A549 (cell line): ENCODE data around the gene SLC3A2. TPM values are rescaled to one million over a fixed set of nuclear protein-coding genes. Genes with fewer than 3 reads are reported as not detected.
A peak's percentile ranks its signal among the peaks of the same experiment; 100 is the strongest.
"Not testable (repeated sequence)": the region's sequence is repeated elsewhere in the genome, so short reads cannot be mapped to it uniquely, and the experiment has no call there.

ENCODE experiments used
- ATAC-seq, 2 experiments: fragments of 200-7000 bp in 1 of 2; fragments of >200 bp in 1 of 2; cut with Nextera tagmentation in 1 of 2; cut with Tn5 transposase in 1 of 2; 3 replicates each; pipeline versions ENCODE4 v1.8.0 to v1.9.1; 2018 to 2020; ENCODE audit warnings: mild to moderate bottlenecking in 1 of 2, moderate library complexity in 1 of 2
- CTCF ChIA-PET: fragments of 300-600 bp; sonication (Branson Sonifier 250); formaldehyde crosslinking; extraction: SDS; loops from one replicate; lab custom pipeline; 2021; ENCODE audit warnings: antibody characterized with exemption, inconsistent platforms; lab: Yijun Ruan, JAX
- POLR2A ChIA-PET: fragments of 350-600 bp; formaldehyde crosslinking; extraction: SDS; loops from one replicate; lab custom pipeline; 2021; ENCODE audit warnings: antibody characterized with exemption, inconsistent platforms; lab: Yijun Ruan, JAX
- DNase-seq, 2 experiments: peaks; one replicate each; pipeline versions ENCODE4 v3.0.0 to v3.0.0-alpha.2; 2011 to 2016; ENCODE audit warnings: low read depth in 1 of 2, low spot score in 1 of 2
- FAIRE-seq: peaks from 2 replicates; lab custom pipeline; 2011; peaks lifted over from hg19 to GRCh38; lab: Jason Lieb, UNC
- H3K27ac ChIP-seq, 2 experiments: fragments of >200 bp; sonication (Bioruptor Twin); formaldehyde crosslinking; 3 replicates each; pipeline ENCODE4 v1.5.1; 2016 to 2017
- H3K4me1 ChIP-seq: fragments of >200 bp; sonication (Bioruptor Twin); formaldehyde crosslinking; 3 replicates; pipeline ENCODE4 v1.6.1; 2016
- H3K4me2 ChIP-seq: fragments of >200 bp; sonication (Bioruptor Twin); formaldehyde crosslinking; 3 replicates; pipeline ENCODE4 v1.6.1; 2016
- H3K4me3 ChIP-seq: fragments of >200 bp; sonication (Bioruptor Twin); formaldehyde crosslinking; 3 replicates; pipeline ENCODE4 v1.5.1; 2016
- H3K9me3 ChIP-seq: fragments of >200 bp; sonication (Bioruptor Twin); formaldehyde crosslinking; 3 replicates; pipeline ENCODE4 v1.6.1; 2016
- CBX8 ChIP-seq: fragments of 200-600 bp; sonication (generic); IDR thresholded peaks from 2 replicates; pipeline ENCODE4 v1.6.1; 2016
- CEBPB ChIP-seq, 2 experiments: fragments of >200 bp in 1 of 2; sonication (Bioruptor Twin) in 1 of 2; formaldehyde crosslinking in 1 of 2; IDR thresholded peaks; 2 replicates each; pipeline ENCODE4 v1.6.1; 2012 to 2016
- EHF ChIP-seq: fragments of 250-450 bp; sonication (Bioruptor Pico); IDR thresholded peaks from 2 replicates; pipeline ENCODE4 v1.5.0; 2020; ENCODE audit warnings: mild to moderate bottlenecking
- FOSL2 ChIP-seq, 2 experiments: fragments of 450-650 bp in 1 of 2; fragments of >200 bp in 1 of 2; sonication (Bioruptor Twin) in 1 of 2; formaldehyde crosslinking; IDR thresholded peaks; 2 replicates each; pipeline versions ENCODE4 v1.5.0 to v1.6.1; 2016 to 2020; ENCODE audit warnings: mild to moderate bottlenecking in 1 of 2, moderate library complexity in 1 of 2
- GATA3 ChIP-seq: IDR thresholded peaks from 2 replicates; pipeline ENCODE4 v1.6.1; 2012; ENCODE audit warnings: borderline replicate concordance
- HEYL ChIP-seq: fragments of 250-450 bp; sonication (Bioruptor Pico); IDR thresholded peaks from 2 replicates; pipeline ENCODE4 v1.8.0; 2021; ENCODE audit warnings: mild to moderate bottlenecking, moderate library complexity
- HOXB13 ChIP-seq: fragments of 250-450 bp; sonication (Bioruptor Pico); IDR thresholded peaks from 2 replicates; pipeline ENCODE4 v1.5.0; 2020; ENCODE audit warnings: low read depth, mild to moderate bottlenecking, moderate library complexity
- HOXB5 ChIP-seq: fragments of 250-450 bp; sonication (Bioruptor Pico); IDR thresholded peaks from 2 replicates; pipeline ENCODE4 v1.5.0; 2020; ENCODE audit warnings: mild to moderate bottlenecking, moderate library complexity
- JUN ChIP-seq, 2 experiments: fragments of >200 bp; sonication (Bioruptor Twin); formaldehyde crosslinking; IDR thresholded peaks; 2 replicates in 1 of 2; 3 replicates in 1 of 2; pipeline ENCODE4 v1.6.1; 2016 to 2017
- KDM1A ChIP-seq: fragments of 200-600 bp; sonication (generic); IDR thresholded peaks from 2 replicates; pipeline ENCODE4 v1.6.1; 2016; ENCODE audit warnings: low read depth, mild to moderate bottlenecking
- KDM5A ChIP-seq: fragments of 200-600 bp; sonication (generic); IDR thresholded peaks from 2 replicates; pipeline ENCODE4 v1.6.1; 2016; ENCODE audit warnings: antibody characterized with exemption, mild to moderate bottlenecking
- MAZ ChIP-seq: fragments of 150-350 bp; IDR thresholded peaks from 2 replicates; pipeline ENCODE4 v1.6.1; 2014; ENCODE audit warnings: antibody characterized with exemption, low read depth, low read length, borderline replicate concordance
- PHF8 ChIP-seq: fragments of 200-600 bp; sonication (generic); IDR thresholded peaks from 2 replicates; pipeline ENCODE4 v1.6.1; 2016; ENCODE audit warnings: low read depth, mild to moderate bottlenecking, antibody characterized with exemption, moderate library complexity, borderline replicate concordance
- POLR2A ChIP-seq: IDR thresholded peaks from 2 replicates; pipeline ENCODE4 v1.6.1; 2012; ENCODE audit warnings: mild to moderate bottlenecking, low read length
- RARB ChIP-seq: fragments of 250-450 bp; sonication (Bioruptor Pico); IDR thresholded peaks from 2 replicates; pipeline ENCODE4 v1.8.0; 2021; ENCODE audit warnings: mild to moderate bottlenecking, moderate library complexity
- RNF2 ChIP-seq: fragments of 200-600 bp; sonication (generic); IDR thresholded peaks from 2 replicates; pipeline ENCODE4 v1.6.1; 2016; ENCODE audit warnings: low read depth, mild to moderate bottlenecking, antibody characterized with exemption, moderate library complexity, borderline replicate concordance
- TFCP2L1 ChIP-seq: fragments of 250-450 bp; sonication (Bioruptor Pico); IDR thresholded peaks from 2 replicates; pipeline ENCODE4 v1.5.0; 2021; ENCODE audit warnings: mild to moderate bottlenecking
- WGBS: methylation state at CpG from one replicate; pipeline ENCODE4 v1.1.6; 2017; ENCODE audit errors: missing lambda C conversion rate; 5-methylcytosine and 5-hydroxymethylcytosine counted together
- polyA plus RNA-seq, 4 experiments: library from polyadenylated mRNA; depleted of rRNA in 3 of 4; stranded (reverse); fragments of >200 nt; fragmentation: RNase III in 1 of 4; extraction: RNeasy Plus Mini Kit Qiagen cat#74134 plus additional on column Dnase treatment in 1 of 4; gene quantifications; 2 replicates in 3 of 4; 3 replicates in 1 of 4; pipeline ENCODE4 v1.2.3, GENCODE V29; 2011 to 2017
- TF ChIP-seq, protein P1 (sequence below): IDR thresholded peaks from 2 replicates; pipeline ENCODE4 v1.6.1; 2012; ENCODE audit warnings: low read depth, borderline replicate concordance
- TF ChIP-seq, protein P2 (sequence below): IDR thresholded peaks from 2 replicates; pipeline ENCODE4 v1.6.1; 2012
- TF ChIP-seq, protein P3 (sequence below): fragments of 450-650 bp; IDR thresholded peaks from 2 replicates; pipeline ENCODE4 v1.6.1; 2014; ENCODE audit warnings: antibody characterized with exemption
- TF ChIP-seq, protein P4 (sequence below): fragments of >200 bp; sonication (Bioruptor Twin); formaldehyde crosslinking; IDR thresholded peaks from 2 replicates; pipeline ENCODE4 v1.6.1; 2016
- TF ChIP-seq, protein P5 (sequence below): fragments of 150-350 bp; IDR thresholded peaks from 2 replicates; pipeline ENCODE4 v1.6.1; 2014; ENCODE audit warnings: low read depth, mild to moderate bottlenecking, low read length

SLC3A2 gene
- polyA plus RNA-seq, 2 of the 4 experiments (the other 2 are of a cell fraction): 1,007 to 1,064 TPM

DNA sequence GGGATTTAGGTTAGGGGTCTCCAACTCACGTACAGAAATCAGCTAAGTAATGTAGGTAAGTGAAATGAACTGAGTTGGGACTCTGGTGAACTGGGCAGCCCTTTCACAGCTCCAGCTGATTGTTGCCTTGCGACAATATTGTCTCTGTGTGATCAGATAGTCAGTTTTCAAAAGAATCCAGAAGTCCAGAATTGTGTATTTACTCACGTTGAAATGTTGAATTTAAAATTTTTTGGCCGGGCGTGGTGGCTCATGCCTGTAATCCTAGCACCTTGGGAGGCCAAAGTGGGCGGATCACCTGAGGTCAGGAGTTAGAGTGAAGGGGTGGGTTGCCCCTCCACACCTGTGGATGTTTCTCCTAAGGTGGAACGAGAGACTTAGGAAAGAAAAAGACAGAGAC lies 22.5 kb upstream of the SLC3A2 start:
- TF ChIP-seq FOSL2 (IDR thresholded peaks at IDR 0.05): no peak
- TF ChIP-seq FOSL2 (CRISPR knock-in tag; IDR thresholded peaks at IDR 0.05): no peak
- TF ChIP-seq GATA3: no peak
- TF ChIP-seq, protein P1, sequence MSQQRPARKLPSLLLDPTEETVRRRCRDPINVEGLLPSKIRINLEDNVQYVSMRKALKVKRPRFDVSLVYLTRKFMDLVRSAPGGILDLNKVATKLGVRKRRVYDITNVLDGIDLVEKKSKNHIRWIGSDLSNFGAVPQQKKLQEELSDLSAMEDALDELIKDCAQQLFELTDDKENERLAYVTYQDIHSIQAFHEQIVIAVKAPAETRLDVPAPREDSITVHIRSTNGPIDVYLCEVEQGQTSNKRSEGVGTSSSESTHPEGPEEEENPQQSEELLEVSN: no peak
- TF ChIP-seq, protein P2, sequence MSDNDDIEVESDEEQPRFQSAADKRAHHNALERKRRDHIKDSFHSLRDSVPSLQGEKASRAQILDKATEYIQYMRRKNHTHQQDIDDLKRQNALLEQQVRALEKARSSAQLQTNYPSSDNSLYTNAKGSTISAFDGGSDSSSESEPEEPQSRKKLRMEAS: no peak
- TF ChIP-seq, protein P3, sequence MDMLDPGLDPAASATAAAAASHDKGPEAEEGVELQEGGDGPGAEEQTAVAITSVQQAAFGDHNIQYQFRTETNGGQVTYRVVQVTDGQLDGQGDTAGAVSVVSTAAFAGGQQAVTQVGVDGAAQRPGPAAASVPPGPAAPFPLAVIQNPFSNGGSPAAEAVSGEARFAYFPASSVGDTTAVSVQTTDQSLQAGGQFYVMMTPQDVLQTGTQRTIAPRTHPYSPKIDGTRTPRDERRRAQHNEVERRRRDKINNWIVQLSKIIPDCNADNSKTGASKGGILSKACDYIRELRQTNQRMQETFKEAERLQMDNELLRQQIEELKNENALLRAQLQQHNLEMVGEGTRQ: no peak
- no peak for TF ChIP-seq RARB
- TF ChIP-seq KDM1A: no peak
- no peak for TF ChIP-seq HEYL
- no peak for TF ChIP-seq HOXB5 (CRISPR knock-in tag)
- TF ChIP-seq, protein P4, sequence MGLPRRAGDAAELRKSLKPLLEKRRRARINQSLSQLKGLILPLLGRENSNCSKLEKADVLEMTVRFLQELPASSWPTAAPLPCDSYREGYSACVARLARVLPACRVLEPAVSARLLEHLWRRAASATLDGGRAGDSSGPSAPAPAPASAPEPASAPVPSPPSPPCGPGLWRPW: no peak
- no peak for TF ChIP-seq CBX8
- TF ChIP-seq PHF8: no peak
- TF ChIP-seq POLR2A: no peak
- no peak for TF ChIP-seq JUN (IDR thresholded peaks at IDR 0.05)
- no peak for TF ChIP-seq EHF
- no peak for TF ChIP-seq MAZ
- TF ChIP-seq RNF2: no peak
- TF ChIP-seq KDM5A: no peak
- no peak for TF ChIP-seq HOXB13 (CRISPR knock-in tag)
- TF ChIP-seq TFCP2L1: no peak
- WGBS: 65% methylated on average over 7 of the region's 7 CpGs
- no peak for FAIRE-seq
- peak overlapping the region; percentile 77 for H3K4me2 ChIP-seq
- no peak for ATAC-seq
- CTCF ChIA-PET: interaction anchor here (0.8 to 4.6 kb wide), 3 partner anchors 23 to 71 kb away, joined by 4 to 25 read pairs (median 5); partner anchors contain the start of genes SLC3A2 and TMEM179B
- no peaks in the 10 kb centered on the region for H3K9me3 ChIP-seq
- POLR2A ChIA-PET: interaction anchor here (0.7 to 9.3 kb wide), 2 partner anchors 18 to 57 kb away, joined by 7 to 159 read pairs; partner anchors contain the start of gene WDR74
- H3K4me1 ChIP-seq: peaks cover 38% of the 10 kb centered on the region
- peak overlapping the region; percentile 90 to 96; a peak in 3 of 6 replicates for H3K27ac ChIP-seq
- H3K4me3 ChIP-seq: peak overlapping the region; percentile 80; the same call in 1 of the 3 replicates
- DNase-seq: no peak

DNA sequence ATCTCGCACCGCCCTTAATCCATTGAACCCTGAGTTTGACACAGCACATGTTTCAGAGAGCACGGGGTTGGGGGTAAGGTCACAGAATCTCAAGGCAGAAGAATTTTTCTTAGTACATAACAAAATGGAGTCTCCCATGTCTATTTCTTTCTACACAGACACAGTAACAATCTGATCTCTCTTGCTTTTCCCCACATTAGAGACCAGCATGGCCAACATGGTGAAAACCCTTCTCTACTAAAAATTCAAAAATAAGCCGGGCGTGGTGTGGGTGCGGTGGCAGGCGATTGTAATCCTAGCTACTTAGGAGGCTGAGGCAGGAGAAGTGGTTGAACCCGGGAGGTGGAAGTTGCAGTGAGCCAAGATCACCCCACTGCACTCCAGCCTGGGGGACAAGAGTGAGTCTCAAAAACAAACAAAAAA lies 21.4 kb upstream of the SLC3A2 start:
- H3K9me3 ChIP-seq, ATAC-seq, CTCF ChIA-PET, H3K4me2 ChIP-seq, DNase-seq, FAIRE-seq, POLR2A ChIA-PET, H3K27ac ChIP-seq, H3K4me3 ChIP-seq: not testable (repeated sequence)
- 87% methylated on average over 8 of the region's 8 CpGs for WGBS
- H3K4me1 ChIP-seq: peaks cover 33% of the 10 kb centered on the region

DNA sequence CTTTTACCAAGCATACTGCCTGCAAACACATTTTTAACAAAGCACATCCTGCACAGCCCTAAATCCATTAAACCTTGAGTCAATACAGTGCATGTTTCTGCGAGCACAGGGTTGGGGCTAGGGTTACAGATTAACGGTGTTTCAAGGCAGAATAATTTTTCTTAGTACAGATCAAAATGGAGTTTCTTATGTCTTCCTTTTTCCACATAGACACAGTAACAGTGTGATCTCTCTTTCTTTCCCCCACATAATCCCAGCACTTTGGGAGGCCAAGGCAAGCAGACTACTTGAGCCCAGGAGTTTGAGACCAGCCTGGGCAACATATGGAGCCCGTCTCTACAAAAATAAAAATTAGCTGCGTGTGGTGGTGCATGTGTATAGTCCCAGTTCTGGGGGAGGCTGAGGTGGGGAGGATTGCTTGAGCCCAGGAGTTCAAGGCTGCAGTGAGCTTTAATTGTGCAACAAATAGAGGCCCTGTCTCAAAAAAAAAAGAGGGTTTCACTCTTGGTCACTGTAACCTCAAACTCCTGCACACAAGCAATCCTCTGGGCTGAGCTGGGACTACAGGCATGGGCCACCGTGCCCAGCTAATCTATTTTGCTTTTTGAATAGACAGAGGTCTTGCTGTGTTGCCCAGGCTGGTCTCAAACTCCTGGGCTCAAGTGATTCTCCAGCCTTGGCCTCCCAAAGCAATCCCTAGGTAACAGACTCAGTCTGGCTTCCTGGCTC lies 19.7 kb upstream of the SLC3A2 start:
- H3K9me3 ChIP-seq: no peaks in the 10 kb centered on the region
- no peak for DNase-seq
- no peak for ATAC-seq
- FAIRE-seq: no peak
- H3K27ac ChIP-seq: peak overlapping the region in 1 of 2 experiments; percentile 23; a peak in 3 of 6 replicates
- H3K4me3 ChIP-seq: no peak overlapping the region
- POLR2A ChIA-PET: interaction anchor here (0.6 to 2.0 kb wide), 2 partner anchors 20 to 94 kb away, joined by 4 to 13 read pairs; no protein-coding TSS in a partner anchor
- peaks cover 33% of the 10 kb centered on the region for H3K4me1 ChIP-seq
- TF ChIP-seq CEBPB (IDR thresholded peaks at IDR 0.05): 0 out of 4 replicates have a peak, but pooled peaks of 1 of the 2 experiments have one; percentile 8
- TF ChIP-seq, protein P5, sequence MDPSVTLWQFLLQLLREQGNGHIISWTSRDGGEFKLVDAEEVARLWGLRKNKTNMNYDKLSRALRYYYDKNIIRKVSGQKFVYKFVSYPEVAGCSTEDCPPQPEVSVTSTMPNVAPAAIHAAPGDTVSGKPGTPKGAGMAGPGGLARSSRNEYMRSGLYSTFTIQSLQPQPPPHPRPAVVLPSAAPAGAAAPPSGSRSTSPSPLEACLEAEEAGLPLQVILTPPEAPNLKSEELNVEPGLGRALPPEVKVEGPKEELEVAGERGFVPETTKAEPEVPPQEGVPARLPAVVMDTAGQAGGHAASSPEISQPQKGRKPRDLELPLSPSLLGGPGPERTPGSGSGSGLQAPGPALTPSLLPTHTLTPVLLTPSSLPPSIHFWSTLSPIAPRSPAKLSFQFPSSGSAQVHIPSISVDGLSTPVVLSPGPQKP: no peak
- TF ChIP-seq, all 56 proteins: peak for 1
- H3K4me2 ChIP-seq: no peak overlapping the region
- WGBS: 67% methylated on average over 5 of the region's 5 CpGs
- CTCF ChIA-PET: interaction anchor here (0.9 to 7.9 kb wide), 8 partner anchors 12 to 100 kb away, joined by 3 to 49 read pairs (median 4); partner anchors contain the start of gene TMEM179B

DNA sequence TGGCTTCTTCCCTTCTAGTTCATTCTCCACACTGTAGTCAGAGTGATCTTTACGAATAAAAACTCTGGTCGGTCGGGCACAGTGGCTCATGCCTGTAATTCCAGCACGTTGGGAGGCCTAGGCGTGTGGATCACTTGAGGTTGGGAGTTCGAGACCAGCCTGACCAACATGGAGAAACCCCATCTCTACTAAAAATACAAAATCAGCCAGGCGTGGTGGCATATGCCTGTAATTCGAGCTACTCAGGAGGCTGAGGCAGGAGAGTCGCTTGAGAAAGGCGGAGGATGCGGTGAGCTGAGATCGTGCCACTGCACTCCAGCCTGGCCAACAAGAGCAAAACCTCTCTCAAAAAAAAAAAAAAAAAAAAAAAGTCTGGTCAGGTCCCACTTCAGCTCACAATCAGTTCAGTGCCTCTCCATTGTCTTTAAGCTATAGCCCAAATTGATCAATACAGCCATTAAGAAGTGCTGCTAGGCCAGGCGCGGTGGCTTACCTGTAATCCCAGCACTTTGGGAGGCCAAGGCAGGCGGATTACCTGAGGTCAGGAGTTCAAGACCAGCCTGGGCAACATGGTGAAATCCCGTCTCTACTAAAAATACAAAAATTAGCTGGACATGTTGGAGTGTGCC lies 19.0 kb upstream of the SLC3A2 start:
- Histone ChIP-seq H3K27ac (0 out of 6 replicates have a peak overlapping the region, but pooled peaks of 1 of the 2 experiments have one; percentile 23), H3K4me1 (peaks cover 33% of the 10 kb centered on the region)
- not testable (repeated sequence) for FAIRE-seq, H3K4me2 ChIP-seq, H3K9me3 ChIP-seq, ATAC-seq, H3K4me3 ChIP-seq, DNase-seq
- CTCF ChIA-PET: interaction anchor here (0.6 to 7.9 kb wide), 15 partner anchors 11 to 269 kb away, joined by 3 to 49 read pairs (median 4); partner anchors contain the start of genes SLC3A2 and TMEM179B
- WGBS: 90% methylated on average over 16 of the region's 16 CpGs
- POLR2A ChIA-PET: interaction anchor here (0.7 to 2.0 kb wide), 2 partner anchors 20 to 132 kb away, joined by 8 to 13 read pairs; no protein-coding TSS in a partner anchor
